Stimulated activated CD4-positive, alpha-beta T cell treated with anti-CD3 and anti-CD28 coated beads, Interleukin-4, amount 100 ng/mL, for 1 hour (primary cell): ENCODE measurements around the gene PLXNB1.
"Not testable (repeated sequence)": the region's sequence is repeated elsewhere in the genome, so short reads cannot be mapped to it uniquely, and the experiment has no call there.

ENCODE experiments used
- DNase-seq: peaks from one replicate; pipeline ENCODE4 v3.0.0-alpha.2; 2020

The PLXNB1 gene

DNA sequence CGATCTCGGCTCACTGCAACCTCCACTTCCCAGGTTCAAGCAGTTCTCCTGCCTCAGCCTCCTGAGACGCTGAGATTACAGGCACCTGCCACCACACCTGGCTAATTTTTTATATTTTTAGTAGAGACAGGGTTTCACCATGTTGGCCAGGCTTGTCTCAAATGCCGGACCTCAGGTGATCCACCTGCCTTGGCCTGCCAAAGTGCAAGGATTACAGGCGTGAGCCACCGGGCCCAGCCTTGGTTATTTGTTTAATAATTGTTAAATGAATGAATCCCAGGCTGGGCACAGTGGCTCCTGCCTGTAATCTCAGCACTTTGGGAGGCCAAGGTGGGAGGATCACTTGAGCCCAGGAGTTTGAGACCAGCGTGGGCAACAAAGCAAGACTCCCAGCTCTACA is 31.9 kb upstream of the PLXNB1 start:
- DNase-seq: not testable (repeated sequence)

- DNase-seq: no peak
Measured at GRCh38 chr3:48460517-48460902, 30.6 kb upstream of the PLXNB1 start.

- DNase-seq: no peak
Measured at GRCh38 chr3:48459773-48460516, 30.1 kb upstream of the PLXNB1 start.

GRCh38 chr3:48459331-48459730 is 29.4 kb upstream of the PLXNB1 start:
- DNase-seq: no peak

DNA sequence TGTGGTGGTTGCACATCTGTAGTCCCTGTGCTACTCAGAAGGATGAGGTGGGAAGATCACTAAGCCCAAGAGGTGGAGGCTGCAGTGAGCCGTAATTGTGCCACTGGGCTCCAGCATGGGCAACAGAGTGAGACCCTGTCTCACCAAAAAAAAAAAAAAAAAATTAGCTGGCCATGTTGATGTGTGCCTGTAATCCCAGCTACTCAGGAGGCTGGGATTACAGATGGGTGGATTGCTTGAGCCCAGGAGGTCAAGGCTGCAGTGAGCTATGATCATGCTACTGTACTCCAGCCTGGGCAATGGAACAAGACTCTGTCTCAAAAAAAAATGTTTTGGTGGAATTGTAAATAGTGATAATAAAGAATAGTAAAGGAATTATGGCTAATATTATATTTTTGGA is 26.6 kb upstream of the PLXNB1 start:
- DNase-seq: no peak

GRCh38 chr3:48451270-48451669 is 21.4 kb upstream of the PLXNB1 start:
- DNase-seq: no peak

DNA sequence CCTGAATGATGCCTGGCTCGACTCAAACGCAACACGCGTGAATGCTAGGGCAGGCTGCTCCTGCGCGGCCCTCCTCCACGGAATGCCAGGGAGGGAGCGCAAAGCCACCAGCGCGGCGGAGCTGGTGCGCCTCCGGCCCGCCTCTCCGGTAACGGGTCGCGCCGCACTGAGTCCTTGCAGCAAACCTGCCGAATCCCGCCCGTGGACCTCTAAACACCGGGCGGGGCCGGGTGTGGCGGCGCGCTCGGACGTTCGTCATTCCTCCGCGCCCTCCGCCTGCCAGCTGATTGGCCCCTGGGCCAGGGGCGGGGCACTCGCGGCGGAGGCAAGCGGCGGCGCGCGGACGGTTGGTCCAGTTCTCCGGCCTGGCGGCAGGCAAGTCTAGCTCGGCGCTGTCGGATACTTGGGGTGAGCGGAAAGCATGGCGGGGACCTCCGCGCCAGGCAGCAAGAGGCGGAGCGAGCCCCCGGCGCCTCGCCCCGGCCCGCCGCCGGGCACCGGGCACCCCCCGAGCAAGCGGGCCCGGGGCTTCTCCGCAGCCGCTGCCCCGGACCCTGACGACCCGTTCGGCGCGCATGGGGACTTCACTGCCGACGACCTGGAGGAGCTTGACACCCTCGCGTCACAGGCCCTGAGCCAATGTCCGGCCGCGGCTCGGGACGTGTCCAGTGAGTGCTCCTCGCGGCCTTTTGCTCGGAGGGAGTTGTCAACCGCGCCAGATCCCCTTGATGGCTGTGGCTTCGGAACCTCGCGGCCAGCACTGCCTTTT is 16.7 kb upstream of the PLXNB1 start, which contains the start of gene ATRIP:
Gene ATRIP (plus strand): TSS at position 313 of the 769 bp plus-strand sequence. CDS start 109 bp downstream, at position 422.
- DNase-seq: peak; percentile 86

DNA sequence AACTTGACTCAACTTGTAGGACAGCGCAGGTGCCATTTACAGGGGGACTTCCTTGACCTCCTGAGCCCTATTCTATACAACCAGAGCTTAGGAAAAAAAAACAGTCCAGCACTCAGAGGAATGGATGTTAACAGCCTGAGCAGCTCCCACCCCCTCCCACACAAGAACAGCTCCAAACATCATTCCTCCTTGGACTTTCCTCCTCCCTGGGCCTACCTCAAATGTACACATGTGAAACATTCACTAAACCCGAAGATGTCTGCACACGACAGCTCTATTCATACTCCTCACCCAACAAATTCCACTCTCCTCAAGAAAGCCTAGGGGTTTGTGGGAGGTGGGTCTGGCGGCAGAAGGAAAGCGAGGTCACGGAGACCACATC is 16.1 kb upstream of the PLXNB1 start:
- no peak for DNase-seq

GRCh38 chr3:48445277-48445882 is 15.5 kb upstream of the PLXNB1 start:
- DNase-seq: no peak

GRCh38 chr3:48441940-48442339 is 12.1 kb upstream of the PLXNB1 start:
- DNase-seq: no peak

- DNase-seq: peak; percentile 21
Measured at GRCh38 chr3:48440590-48440958, 10.7 kb upstream of the PLXNB1 start.

GRCh38 chr3:48439820-48440589 is 10.1 kb upstream of the PLXNB1 start, which contains the start of the genes CCDC51 and TMA7:
Gene CCDC51, minus strand, starts transcription at chr3:48440119. Its CDS starts 4,991 bp downstream, at chr3:48435128.
Gene TMA7, plus strand, starts transcription at chr3:48440257. Its CDS starts 40 bp downstream, at chr3:48440297.
- peak; percentile 98 for DNase-seq

DNA sequence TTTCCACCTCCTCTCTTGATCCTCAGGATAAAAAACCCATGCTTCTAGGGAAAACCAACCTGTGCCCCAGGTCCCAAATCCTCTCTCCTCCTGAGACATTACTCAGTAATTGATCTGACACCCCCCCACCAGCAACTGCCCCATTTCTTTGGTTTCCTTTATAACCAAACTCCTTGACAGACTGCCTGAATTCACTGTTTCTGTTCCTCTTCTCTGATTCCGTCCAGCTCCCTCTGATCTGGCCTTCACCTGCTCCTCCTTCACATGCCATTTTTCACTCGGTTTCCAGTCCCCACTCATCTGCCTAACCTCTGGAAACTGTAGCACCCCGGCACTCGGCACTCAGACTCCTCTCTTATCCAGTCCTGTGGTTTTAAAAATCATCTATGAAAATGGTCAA is 7.9 kb upstream of the PLXNB1 start:
- no peak for DNase-seq

DNA sequence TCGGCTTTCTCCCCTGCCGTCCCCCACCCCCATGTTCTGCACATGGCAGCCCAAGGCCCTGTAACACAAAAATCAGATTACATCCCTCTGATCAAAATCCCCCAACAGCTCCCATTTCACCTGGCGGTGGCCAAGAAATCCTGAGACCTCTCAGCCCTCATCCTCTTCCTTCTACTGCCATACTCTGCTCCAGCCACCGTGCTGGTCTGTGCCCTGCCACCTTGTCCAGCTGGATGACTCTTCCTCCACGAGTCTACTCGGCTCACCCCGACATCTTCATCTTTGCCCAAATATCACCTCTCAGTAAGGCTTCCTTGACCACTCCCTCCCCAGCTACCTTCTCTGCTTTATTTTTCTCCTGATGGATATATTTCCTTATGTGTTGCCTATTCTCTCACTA is 7.0 kb upstream of the PLXNB1 start:
- DNase-seq: no peak

GRCh38 chr3:48436477-48436787 is 6.5 kb upstream of the PLXNB1 start:
- no peak for DNase-seq

- peak; percentile 83 for DNase-seq
Measured at GRCh38 chr3:48435774-48436476, 6.0 kb upstream of the PLXNB1 start.

- no peak for DNase-seq
Measured at GRCh38 chr3:48435223-48435595, 5.3 kb upstream of the PLXNB1 start.

DNA sequence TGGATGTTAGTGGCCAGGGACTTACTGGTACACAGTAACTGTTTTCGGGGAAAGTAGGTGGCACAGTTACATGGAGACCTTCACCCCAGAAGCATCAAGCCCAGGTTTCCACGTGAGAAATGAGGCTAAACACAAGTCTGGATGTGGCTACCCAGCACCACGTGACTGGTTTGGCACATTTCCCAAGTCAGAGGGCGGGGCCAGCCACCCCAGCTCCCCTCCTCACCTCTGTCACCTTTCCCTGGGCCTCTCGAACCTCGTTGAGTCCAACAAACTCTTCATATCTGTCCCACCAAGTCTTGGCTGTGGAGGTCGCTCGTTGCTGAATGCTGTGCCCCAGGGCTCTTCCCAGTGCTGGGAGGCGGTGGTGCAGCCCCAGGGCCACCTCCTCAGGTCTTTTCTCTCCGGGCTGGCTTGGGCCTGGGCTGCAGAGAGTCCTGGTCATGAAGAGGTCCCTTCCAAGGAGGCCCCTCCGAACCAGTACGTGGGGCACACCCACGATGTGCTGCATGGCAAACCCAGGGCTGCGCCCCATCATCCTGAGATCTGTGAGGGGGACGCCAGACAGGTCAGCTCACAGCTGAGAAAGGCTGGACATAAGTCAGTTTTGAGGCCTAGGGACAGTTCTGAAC is 4.8 kb upstream of the PLXNB1 start:
- no peak for DNase-seq

GRCh38 chr3:48433472-48434118 is 3.7 kb upstream of the PLXNB1 start:
- no peak for DNase-seq

- no peak for DNase-seq
Measured at GRCh38 chr3:48432411-48433371, 2.8 kb upstream of the PLXNB1 start.
